Mononuclear cell (primary cell): ENCODE data around the gene GPRC5D. TPM values are rescaled to one million over a fixed set of nuclear protein-coding genes. Genes with fewer than 3 reads are reported as not detected.

Experiments used
- H3K27me3 ChIP-seq: 2 replicates; pipeline ENCODE4 v1.6.0; 2011; ENCODE audit warnings: low read length, control low read depth; ENCODE audit not compliant: insufficient read depth
- H3K4me1 ChIP-seq: 2 replicates; pipeline ENCODE4 v1.5.1; 2011; ENCODE audit warnings: mild to moderate bottlenecking, low read length, control low read depth; ENCODE audit not compliant: insufficient read depth
- H3K4me3 ChIP-seq: 2 replicates; pipeline ENCODE4 v1.5.1; 2011; ENCODE audit warnings: mild to moderate bottlenecking, low read length, moderate library complexity
- H3K9me3 ChIP-seq: 2 replicates; pipeline ENCODE4 v1.5.1; 2011; ENCODE audit warnings: low read depth, mild to moderate bottlenecking, control low read depth, low read length
- total RNA-seq: library from RNA; depleted of rRNA; stranded (reverse); fragments of >200 nt; gene quantifications from one replicate; pipeline ENCODE4 v1.2.3, GENCODE V29; 2012

GPRC5D gene
- total RNA-seq, 1 donor = 0.31 TPM

- Histone ChIP-seq H3K9me3 (no peaks in the 10 kb centered on the region), H3K27me3 (no peaks in the 10 kb centered on the region), H3K4me3 (no peak overlapping the region), H3K4me1 (peaks cover 23% of the 10 kb centered on the region)
Measured at GRCh38 chr12:12912711-12913110, 39.3 kb downstream of the GPRC5D start.

DNA sequence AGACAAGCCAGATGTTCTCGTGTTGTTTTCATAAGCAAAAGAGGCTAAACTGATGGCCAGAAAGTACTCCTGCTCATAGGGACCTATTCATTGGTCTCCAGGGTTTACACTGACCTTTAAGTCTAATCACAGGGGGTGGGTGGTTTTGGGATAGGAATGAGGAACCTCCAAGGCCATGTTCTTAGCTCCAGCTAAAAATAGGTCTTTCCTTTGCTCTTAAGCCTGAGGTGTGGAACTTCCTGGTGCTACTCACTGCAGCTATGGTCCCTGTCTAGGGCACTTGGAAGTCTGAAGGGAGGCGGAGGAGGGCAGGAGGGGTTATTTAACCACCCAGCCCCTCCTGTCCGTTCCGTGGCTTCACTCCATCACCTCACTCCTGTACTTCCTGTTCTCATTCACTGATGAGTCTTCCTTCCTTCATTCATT, 42.0 kb downstream of the GPRC5D start:
- Histone ChIP-seq H3K4me1 (peaks cover 18% of the 10 kb centered on the region), H3K27me3 (no peaks in the 10 kb centered on the region), H3K9me3 (no peaks in the 10 kb centered on the region), H3K4me3 (no peak overlapping the region)

GRCh38 chr12:12909228-12909994, 42.6 kb downstream of the GPRC5D start:
- no peaks in the 10 kb centered on the region for H3K27me3 ChIP-seq
- H3K4me3 ChIP-seq = no peak overlapping the region
- peaks cover 18% of the 10 kb centered on the region for H3K4me1 ChIP-seq
- H3K9me3 ChIP-seq = no peaks in the 10 kb centered on the region

GRCh38 chr12:12908711-12909110, 43.3 kb downstream of the GPRC5D start:
- Histone ChIP-seq H3K9me3 (no peaks in the 10 kb centered on the region), H3K4me1 (peaks cover 24% of the 10 kb centered on the region), H3K4me3 (no peak overlapping the region), H3K27me3 (no peaks in the 10 kb centered on the region)

DNA sequence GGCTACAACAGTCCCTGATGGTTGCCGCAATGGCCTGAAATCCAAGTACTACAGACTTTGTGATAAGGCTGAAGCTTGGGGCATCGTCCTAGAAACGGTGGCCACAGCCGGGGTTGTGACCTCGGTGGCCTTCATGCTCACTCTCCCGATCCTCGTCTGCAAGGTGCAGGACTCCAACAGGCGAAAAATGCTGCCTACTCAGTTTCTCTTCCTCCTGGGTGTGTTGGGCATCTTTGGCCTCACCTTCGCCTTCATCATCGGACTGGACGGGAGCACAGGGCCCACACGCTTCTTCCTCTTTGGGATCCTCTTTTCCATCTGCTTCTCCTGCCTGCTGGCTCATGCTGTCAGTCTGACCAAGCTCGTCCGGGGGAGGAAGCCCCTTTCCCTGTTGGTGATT, 43.7 kb downstream of the GPRC5D start:
- H3K4me3 ChIP-seq = no peak overlapping the region
- H3K27me3 ChIP-seq = no peaks in the 10 kb centered on the region
- H3K4me1 ChIP-seq = peaks cover 28% of the 10 kb centered on the region
- no peaks in the 10 kb centered on the region for H3K9me3 ChIP-seq

- H3K27me3 ChIP-seq = no peaks in the 10 kb centered on the region
- H3K4me1 ChIP-seq = peaks cover 28% of the 10 kb centered on the region
- no peaks in the 10 kb centered on the region for H3K9me3 ChIP-seq
- no peak overlapping the region for H3K4me3 ChIP-seq
Measured at GRCh38 chr12:12907552-12907951, 44.4 kb downstream of the GPRC5D start.

- no peaks in the 10 kb centered on the region for H3K27me3 ChIP-seq
- peaks cover 12% of the 10 kb centered on the region for H3K4me1 ChIP-seq
- H3K4me3 ChIP-seq = no peak overlapping the region
- no peaks in the 10 kb centered on the region for H3K9me3 ChIP-seq
Measured at GRCh38 chr12:12903642-12904609, 48.0 kb downstream of the GPRC5D start.

DNA sequence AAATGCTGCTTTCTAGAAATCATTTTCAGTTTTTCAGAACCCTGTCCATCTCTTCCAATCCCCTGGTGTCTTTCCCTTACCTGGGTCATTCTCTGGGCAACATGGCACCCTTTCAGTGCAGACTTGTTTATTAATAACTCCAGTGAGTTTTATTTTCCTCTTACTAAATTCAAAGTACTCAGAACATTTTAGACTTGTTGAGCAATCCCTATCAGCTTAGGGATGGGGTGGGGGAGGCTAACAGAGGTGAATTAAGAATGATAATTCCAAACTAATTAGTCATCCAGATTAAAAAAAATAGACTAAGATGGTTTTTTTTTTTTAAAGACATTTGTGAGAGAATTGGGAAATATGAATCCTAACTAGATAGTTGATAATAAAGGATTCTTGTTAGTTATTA, 49.9 kb downstream of the GPRC5D start:
- Histone ChIP-seq H3K4me1 (peaks cover 10% of the 10 kb centered on the region), H3K9me3 (no peaks in the 10 kb centered on the region), H3K4me3 (no peak overlapping the region), H3K27me3 (no peaks in the 10 kb centered on the region)

- Histone ChIP-seq H3K4me3 (no peak overlapping the region), H3K4me1 (peaks cover 10% of the 10 kb centered on the region), H3K9me3 (no peaks in the 10 kb centered on the region), H3K27me3 (peaks cover 2% of the 10 kb centered on the region)
Measured at GRCh38 chr12:12901158-12901791, 50.7 kb downstream of the GPRC5D start.

GRCh38 chr12:12900786-12901157, 51.2 kb downstream of the GPRC5D start:
- Histone ChIP-seq H3K27me3 (peaks cover 3% of the 10 kb centered on the region), H3K4me1 (peaks cover 10% of the 10 kb centered on the region), H3K9me3 (no peaks in the 10 kb centered on the region), H3K4me3 (no peak overlapping the region)

GRCh38 chr12:12899530-12900380, 52.2 kb downstream of the GPRC5D start:
- Histone ChIP-seq H3K27me3 (peaks cover 3% of the 10 kb centered on the region), H3K4me3 (no peak overlapping the region), H3K9me3 (no peaks in the 10 kb centered on the region), H3K4me1 (peaks cover 10% of the 10 kb centered on the region)

DNA sequence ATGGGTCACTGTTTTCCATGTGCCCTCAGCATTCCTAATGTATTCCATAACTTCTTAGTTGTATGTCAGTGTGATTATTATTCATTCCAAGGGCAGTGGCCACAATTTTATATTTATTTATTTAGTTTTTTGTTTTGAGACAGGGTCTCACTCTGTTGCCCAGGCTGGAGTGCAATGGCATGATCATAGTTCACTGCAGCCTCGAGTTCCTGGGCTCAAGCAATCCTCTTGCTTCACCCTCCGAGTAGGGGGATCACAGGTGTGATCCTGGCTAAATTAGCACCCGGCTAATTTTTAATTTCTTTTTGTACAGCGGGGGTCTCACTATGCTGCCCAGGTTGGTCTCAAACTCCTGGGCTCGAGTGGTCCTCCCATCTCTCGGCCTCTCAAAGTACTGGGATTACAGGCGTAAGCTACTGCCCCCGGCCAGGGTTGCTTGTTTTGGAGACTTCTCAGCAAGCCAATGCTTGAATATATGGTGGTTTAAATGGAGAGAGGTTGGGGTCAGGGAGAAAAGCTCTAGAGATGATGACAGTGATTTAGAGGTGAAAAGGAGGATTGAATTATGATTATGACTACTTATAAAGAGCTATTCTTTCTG, 53.0 kb downstream of the GPRC5D start:
- no peaks in the 10 kb centered on the region for H3K9me3 ChIP-seq
- peaks cover 7% of the 10 kb centered on the region for H3K4me1 ChIP-seq
- H3K27me3 ChIP-seq = peaks cover 3% of the 10 kb centered on the region
- H3K4me3 ChIP-seq = no peak overlapping the region

DNA sequence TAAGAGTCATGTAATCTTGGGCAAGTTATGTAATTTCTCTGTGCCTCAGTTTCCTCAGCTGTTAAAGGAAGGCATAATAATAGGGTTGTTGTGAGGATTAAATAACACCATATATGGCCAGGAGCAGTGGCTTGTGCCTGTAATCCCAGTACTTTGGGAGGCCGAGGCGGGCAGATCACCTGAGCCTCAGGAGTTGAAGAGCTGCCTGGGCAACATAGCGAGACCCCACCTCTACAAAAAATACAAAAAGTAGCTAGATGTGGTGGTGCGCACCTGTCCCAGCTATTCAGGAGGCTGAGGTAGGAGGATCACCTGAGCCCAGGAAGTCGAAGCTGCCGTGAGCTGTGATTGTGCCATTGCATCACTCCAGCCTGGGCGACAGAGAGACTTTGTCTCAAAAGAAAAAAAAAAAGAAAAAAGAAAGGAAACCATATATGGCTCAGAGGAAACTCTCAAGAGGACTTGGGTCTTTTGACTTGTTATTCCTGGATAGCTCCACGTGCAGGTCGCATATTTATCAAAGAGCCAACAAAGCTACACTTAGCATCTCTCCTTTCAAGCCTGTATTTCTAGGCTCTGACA, 53.7 kb downstream of the GPRC5D start:
- no peaks in the 10 kb centered on the region for H3K4me1 ChIP-seq
- no peaks in the 10 kb centered on the region for H3K9me3 ChIP-seq
- no peak overlapping the region for H3K4me3 ChIP-seq
- H3K27me3 ChIP-seq = peaks cover 7% of the 10 kb centered on the region

DNA sequence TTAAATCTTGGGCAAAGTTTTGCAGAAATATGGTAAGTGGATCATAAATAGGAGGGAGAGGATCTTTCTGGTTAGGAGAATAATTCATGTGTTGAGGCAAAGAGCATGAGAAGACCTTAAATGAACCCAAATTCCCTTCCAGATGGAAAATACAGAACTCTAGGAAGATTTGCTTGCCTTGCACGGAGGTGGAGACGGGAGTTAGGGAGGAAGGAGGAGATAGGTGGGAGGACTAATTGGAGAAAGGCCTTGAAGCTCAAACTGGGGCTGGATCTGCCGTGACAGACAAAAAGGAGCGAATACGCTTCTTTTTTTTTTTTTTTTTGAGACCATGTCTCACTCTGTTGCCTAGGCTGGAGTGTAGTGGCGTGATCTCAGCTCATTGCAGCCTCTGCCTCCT, 54.7 kb downstream of the GPRC5D start:
- H3K4me1 ChIP-seq = no peaks in the 10 kb centered on the region
- no peak overlapping the region for H3K4me3 ChIP-seq
- peaks cover 13% of the 10 kb centered on the region for H3K27me3 ChIP-seq
- H3K9me3 ChIP-seq = no peaks in the 10 kb centered on the region
